Fibroblast of peridontal ligament (primary cell): ENCODE results near the gene GSC2.
"Not testable (repeated sequence)": the region's sequence is repeated elsewhere in the genome, so short reads cannot be mapped to it uniquely, and the experiment has no call there.

ENCODE experiments used
- DNase-seq: peaks from one replicate; pipeline ENCODE4 v3.0.0-alpha.2; 2010; ENCODE audit errors: extremely low read depth

Gene GSC2

DNA sequence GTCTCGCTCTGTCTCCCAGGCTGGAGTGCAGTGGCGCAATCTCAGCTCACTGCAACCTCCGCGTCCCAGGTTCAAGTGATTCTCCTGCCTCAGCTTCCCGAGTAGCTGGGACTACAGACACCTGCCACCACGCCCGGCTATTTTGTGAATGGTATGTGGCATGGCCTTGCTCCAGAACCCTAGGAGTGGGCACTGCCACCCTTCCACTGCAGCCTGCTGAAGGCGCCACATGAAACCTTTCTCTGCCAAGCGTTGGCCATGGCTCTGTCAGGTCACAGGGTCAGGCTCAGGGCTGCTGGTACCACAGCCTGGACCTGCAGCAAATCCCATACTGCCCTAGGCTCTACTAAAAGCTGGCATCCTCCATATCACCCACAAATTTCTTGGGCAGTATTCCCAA, 6.0 kb upstream of the GSC2 start:
- not testable (repeated sequence) for DNase-seq

- DNase-seq: no peak
Measured at GRCh38 chr22:19152942-19153883, 3.1 kb upstream of the GSC2 start.

DNA sequence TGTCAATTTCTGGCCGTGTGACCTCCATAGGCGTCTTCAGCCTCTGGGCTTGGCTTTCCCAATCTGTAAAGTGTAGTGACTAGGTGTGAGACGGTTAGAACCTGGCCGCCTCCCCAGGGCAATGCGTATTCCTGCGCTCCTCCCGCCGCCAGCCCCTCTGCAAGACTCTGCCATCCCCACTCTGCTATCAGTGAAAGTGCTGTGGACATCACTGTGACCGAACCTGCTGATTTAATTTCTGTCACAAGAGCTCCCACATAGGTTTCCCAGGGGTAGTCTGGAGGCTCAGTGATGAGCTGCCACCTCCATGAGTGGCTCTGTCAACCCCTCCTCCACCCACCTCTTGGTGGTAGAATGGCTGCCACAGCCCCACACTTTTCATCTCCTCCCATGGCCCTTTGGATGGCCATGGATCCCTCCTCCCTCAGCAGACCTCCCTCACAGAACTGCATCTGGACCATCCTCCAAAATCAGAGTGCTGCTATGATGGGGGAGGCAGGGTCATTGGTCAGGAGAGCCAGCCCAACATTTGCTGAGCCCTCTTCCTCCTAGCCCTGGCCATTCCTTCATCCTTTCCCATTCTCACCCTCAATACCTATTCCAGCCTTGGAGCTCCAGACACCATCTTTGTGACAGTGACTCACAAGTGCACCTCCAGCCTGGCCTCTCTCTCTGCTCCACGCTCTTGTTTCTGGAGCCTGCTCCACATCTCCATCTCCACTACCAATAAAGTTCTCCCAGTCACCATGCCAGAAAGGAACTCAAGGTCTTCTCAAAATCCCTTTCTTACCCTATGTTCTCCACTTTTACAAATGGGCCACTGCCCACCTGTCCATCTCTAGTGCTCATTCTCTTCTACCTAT, 1.5 kb upstream of the GSC2 start:
- no peak for DNase-seq

DNA sequence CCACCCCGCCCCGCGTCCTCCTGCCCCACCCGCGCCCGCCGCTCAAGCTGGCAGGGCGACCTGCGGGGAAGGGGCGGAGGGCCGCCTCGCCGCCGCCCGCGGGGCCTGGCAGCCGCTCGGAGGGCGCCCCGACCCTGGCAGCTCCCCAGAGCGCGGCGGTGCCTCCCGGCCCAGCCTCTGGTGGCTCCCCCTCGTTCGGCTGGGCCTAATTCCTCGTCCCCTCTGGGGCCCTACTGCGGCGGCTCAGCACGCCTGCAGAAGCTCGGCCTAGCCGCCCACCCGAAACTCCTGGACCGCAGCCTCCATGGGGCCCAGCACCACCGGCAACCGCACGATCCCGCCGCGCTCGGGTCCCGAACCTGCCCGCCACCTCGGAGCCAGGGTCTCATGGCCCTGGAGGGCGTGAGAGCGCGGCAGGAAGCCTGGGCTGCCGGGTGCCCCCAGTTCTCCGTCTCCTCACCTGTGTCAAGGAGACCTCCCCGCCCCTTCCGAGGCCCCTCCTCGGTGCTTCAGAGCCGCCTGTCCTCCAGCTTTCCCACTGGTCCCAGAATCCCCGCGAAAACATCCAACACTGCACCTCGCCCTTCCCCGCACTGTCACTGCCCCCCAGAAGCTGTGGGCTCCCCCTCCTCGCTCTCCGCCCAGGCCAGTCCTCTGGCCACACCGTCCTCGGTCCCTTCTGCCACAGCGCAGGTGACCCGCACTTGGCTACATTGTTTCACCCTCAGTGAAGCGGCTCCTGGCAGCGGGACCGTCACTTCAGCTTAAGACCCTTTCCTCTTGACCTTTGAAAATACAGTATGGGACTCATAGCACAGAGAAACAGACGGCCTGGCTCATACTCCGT, 613 bp upstream of the GSC2 start:
- no peak for DNase-seq

DNA sequence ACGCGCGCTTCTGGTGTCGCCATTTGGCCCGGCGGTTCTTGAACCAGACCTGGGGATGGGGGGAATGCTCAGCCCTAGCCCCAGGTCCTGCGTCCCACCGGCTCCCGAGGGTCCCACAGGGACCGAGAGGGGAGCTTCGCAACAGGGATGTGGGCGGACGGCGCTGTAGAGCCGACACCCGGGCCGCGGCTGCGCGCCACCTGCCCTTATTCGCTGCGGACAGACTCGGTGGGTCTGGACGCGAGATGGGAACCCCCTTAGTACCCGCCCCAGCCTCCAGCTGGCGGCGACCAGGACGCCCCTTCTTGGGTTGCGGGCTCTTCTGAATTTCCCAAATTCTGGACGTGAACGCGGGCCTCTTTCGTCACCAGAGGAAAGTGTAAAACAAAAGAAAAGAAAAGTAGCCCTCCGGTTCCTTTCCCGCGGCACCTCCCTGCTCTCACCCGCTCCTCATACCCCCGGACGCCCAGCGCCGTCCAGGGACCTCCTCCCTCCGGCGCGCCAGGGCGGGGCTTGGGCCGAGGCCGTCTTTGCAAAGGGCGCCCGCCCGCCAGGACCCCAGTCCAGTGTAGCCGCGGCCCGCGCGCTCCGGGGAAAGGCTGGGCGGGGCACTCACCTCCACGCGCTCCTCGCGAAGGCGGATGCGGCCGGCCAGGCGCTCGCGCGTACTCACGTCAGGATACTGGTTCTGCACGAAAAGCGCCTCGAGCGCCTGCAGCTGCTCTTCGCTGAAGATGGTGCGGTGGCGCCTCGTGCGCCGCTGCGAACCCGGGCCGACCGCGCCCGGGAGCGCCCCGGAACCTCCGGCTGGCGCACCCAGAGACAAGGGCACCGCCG, 827 bp downstream of the GSC2 start:
- no peak for DNase-seq

DNA sequence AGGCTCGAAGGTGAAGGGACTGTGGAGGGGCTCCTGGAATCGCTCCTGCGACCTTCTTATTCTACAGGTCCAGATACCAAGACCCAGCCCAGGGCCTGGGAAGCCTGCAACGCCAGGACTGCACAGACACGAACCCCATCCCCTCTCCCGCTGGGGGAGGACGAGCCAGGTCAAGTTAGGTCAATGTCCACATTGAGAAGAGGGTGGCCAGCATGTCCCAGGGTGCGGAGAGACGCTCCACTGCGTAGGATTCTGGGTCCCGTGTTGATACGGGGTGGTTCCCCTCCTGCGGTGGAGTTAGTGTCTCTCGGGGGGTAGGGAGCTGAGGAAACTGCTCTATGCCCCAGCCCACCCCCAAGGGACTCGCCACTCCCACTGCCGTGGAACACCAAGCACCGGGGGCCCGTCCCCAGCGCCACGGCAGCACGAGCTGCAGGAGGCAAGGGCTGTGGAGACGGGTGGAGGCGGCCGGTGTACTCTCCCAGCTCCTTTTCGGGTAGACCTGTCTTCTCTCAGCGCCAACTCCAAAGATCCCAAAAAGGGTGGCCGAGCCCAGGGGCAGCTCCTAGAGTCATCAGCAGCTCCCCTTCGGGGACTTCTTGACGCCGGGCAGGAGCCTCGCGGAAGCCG, 1.6 kb downstream of the GSC2 start:
- DNase-seq: no peak

DNA sequence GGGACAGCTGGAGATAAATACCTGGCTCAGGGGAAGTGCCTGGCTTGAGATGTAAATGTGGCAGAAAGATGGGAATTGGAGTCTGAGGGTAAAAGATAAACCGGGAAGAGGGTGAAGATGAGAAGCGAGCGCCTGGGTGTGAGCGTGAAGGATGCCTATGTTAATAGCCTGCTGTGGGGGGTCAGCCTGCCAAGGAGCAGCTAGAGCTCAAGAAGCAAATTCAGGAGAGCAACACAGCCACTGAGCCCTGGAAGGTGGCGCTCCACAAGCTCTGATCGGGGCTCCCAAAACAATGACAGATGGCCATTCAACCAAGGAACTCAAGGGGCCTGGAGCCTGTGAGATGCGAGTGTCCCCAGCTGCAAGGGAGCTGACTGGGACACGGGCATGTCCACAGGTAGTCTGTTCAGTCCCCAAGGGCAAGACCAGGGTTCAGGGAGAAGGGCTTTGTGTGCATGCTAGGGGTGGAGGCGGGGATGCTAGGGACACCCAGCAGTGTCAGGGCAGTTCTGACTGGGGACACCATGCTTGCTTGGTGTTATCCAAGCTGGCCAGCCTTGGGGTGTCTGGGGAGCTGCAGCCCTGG, 2.8 kb downstream of the GSC2 start:
- no peak for DNase-seq

- no peak for DNase-seq
Measured at GRCh38 chr22:19146215-19146968, 3.7 kb downstream of the GSC2 start.

DNA sequence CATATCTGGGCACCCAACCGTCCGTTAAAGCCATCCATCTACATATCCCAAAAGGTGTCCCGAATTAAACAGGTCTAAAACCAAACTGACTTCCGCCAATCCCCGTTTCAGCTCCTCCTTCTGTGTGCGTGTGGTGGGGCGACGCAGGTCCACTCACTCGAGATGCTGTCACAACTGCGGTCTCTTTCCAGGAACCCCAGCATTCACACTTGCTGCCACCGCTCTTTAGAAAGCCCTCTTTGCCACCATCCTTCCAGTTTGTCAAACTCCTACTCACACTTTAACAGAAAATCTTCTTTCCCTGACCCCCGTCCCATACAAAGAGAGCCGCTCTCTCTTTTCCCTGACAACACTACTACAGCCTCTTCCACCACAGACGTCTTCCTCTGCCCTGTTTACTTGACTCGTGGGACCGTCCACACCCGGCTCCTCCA, 6.1 kb downstream of the GSC2 start:
- peak; percentile 8 for DNase-seq

GRCh38 chr22:19143212-19143611, 6.9 kb downstream of the GSC2 start:
- no peak for DNase-seq

DNA sequence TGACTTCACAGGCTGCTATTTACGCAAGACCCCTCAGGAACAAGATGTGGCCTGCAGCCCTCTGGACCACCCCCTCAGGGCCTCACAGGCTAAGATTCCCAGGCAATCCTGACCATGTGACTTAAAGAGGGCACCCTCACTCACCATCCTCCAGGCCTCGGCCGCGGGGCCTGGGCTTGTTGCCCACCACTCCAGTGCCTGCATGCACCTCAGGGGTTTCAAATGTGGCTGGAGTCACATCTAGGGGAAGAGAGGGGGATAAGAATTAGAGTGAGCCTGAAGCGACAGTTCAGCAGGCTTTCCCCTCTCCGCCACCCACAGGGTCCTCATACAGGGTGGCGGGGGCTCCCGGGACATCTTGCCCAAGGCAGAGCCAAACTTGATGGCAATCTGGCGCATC, 7.7 kb downstream of the GSC2 start:
- DNase-seq: no peak

DNA sequence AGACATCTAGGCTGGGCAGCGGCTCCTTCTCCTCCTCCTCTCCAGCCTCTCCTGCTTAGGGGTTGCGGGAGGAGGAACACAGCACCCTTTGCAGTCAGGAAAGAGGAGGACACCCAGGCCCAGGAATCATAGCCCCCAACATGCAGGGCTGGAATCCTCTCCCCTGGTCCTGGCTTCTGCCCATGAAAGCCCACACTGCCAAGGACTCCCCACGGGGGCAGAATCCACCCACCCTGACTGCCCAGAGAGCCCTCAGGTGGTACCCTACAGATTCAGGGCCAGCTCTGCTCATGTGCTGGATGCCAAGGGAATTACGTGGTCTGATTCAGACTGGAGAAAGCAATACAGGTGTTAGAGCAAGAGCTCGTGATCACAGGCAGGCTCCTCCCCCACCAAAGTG, 10.1 kb downstream of the GSC2 start:
- DNase-seq: no peak

GRCh38 chr22:19139001-19139356, 11.1 kb downstream of the GSC2 start:
- no peak for DNase-seq

DNA sequence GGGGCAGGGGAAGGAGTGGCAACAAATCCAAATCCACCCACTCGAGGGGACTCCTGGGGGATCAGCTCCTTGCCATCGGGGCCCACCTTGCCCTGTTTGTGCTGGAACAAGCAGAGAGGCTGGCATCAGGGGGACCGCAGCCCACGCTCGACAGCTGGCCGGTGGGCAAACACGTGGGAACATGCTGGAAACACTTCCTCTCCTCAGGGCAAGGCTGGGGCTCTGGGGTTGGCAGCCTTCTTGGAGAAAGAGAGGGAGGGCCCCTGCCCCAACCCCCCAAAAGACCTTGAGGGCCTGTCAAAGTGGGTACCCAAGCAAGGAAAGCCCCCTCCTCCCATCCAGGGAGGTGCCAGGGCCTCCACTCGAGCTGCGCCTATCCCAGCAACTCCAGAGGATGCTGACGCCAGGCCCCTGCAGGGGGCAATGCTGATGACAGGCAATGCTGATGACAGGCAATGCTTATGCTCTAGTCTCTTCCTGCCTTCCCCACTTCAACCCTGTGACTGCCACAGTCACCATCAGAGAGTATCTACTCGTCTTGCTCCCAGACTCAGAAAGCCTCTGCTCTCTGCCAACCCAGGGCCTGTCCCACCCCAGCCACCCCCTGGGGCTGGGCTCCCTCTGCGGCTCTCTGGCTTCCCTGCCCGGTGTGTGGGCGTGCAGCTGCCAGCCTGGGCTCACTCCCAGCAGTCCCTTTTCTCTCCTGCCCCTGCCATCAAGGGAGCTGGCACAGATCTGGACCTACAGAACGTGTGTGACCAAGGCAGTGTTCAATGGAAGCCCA, 11.7 kb downstream of the GSC2 start:
- DNase-seq: no peak

DNA sequence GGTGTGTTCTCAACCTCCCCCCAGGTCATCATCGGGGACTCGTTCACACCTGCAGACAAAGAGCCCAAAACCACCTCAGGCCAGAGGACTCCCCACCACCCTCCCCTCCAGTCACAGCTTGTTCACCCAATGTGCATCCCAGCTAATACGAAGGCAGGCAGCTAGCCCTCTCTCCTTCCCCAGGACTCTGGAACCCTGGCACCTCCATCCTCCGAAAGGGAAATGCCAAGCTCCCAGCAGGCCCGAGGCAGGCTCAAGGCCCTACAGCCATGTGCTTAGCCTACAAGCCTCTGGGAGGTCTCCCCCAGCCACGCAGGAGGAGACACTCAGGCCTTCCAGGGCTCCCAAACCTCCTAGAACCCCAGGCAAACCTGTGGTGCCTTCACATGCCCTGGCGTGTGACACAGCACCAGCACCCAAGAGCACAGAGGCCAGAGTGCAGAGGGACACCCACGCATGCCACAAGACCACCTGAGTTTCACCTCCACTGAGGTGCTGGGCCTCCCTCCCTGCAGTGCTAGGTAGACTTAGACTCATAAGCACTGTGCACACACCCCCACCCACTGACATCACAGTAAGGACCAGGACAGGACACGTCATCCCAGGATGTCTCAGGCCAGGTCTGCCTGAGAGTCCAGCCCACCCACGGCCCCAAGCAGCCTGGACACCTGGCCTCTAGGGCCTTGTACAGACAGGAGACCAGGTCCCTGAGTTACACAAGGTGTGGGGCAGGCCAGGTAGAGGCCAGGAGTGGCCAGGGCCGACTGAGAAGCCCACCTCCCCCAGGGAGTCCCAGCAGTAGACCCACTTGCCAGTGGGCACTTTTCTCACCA, 12.5 kb downstream of the GSC2 start:
- DNase-seq: no peak

GRCh38 chr22:19136915-19137314, 13.2 kb downstream of the GSC2 start:
- no peak for DNase-seq

DNA sequence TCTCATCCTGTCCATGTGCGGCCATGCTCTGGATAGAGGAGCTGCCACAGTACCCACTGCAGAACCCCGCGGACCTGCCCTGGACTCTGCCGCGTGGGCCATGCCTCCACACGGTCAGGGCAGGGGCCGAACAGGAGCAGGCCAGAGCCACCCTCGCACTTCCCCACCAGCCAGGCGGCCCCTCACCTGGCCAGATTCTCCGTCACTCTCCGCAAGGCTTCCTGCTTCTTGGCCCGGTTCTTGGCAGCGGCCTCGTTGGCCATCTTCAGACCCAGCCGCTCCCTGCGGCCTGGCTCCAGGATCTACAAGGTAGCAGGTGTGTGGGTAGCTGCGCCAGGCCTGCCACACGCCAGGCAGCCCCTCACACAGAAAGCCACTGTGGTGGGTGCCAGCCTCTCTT, 15.2 kb downstream of the GSC2 start:
- no peak for DNase-seq
